HG03342 (cell line): ENCODE measurements around the gene GRK2.

Experiments
- ATAC-seq: cut with Tn5 transposase; IDR thresholded peaks from one replicate; pipeline ENCODE4 v1.9.1; 2021; ENCODE audit warnings: mild to moderate bottlenecking, moderate library complexity; ENCODE audit not compliant: unreplicated experiment

The GRK2 gene

DNA sequence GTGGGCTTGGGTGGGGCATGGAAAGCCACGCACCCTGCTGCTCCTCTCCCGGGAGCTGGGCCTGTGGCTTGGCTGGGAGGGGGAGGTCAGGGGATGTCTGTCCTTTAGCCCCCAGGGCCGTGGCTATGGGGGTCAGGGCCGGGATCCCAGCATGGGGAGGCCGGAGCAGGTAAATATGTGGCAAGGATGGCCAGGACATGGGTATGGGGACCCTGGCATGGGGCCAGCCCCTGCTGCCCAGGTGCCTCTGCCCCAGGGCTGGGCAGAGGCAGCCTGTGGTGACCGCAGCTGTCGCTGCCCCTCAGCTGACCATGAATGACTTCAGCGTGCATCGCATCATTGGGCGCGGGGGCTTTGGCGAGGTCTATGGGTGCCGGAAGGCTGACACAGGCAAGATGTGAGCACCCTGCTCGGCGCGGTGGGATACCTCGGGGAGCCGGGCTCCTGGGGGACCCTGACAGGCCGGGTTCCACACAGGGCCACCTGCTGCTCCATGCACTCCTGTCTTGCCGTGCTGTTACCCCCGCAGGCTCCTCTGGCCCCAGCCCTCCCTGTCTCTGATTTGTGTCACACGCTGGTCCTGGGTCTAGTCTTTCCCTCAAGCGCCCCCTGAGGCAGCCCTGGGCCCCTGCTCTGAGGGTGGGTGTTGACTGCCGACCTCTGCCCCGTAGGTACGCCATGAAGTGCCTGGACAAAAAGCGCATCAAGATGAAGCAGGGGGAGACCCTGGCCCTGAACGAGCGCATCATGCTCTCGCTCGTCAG is 14.7 kb downstream of the GRK2 start:
- no peak for ATAC-seq

DNA sequence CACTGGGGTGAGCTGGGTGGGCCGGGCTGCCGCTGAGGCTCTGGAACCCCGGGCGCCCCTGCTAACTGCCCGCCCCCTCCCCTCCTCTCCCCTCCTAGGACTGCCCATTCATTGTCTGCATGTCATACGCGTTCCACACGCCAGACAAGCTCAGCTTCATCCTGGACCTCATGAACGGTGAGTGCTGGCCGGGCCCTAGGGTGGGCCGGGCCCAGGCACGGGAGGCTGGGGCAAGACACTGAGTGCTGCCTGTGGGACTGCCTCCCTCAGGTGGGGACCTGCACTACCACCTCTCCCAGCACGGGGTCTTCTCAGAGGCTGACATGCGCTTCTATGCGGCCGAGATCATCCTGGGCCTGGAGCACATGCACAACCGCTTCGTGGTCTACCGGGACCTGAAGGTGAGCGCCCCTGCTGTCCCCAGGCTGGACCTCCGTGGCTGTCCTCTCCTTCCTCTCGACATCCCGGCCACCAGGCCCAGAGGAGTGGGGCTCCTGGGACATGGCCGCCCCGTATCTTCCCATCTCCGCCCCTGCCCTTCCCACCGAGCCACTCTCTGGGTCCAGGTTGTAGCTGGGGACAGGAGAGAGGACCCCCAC is 15.4 kb downstream of the GRK2 start:
- no peak for ATAC-seq

DNA sequence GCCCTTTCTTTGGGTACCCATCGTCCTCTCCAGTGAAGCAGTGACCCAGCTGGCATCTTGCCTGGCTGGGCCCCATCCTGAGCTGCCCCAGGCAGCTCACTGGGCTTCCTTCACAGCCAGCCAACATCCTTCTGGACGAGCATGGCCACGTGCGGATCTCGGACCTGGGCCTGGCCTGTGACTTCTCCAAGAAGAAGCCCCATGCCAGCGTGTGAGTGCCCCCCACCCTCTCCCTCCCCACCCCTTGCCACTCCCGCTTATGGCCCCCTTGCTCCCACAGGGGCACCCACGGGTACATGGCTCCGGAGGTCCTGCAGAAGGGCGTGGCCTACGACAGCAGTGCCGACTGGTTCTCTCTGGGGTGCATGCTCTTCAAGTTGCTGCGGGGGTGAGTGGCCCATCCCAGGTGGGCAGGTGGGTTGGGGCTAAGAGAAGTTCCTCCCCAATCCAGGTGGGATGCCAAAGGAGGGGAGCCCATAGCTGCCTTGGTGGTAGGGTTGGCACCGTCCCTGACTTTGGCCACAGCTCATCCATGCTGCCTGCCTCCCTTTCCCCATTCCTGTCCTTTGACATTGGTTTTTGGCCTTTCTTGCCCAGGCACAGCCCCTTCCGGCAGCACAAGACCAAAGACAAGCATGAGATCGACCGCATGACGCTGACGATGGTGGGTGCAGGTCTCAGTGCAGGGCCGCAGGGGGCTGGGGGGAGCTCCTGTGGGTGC is 16.0 kb downstream of the GRK2 start:
- ATAC-seq: no peak

DNA sequence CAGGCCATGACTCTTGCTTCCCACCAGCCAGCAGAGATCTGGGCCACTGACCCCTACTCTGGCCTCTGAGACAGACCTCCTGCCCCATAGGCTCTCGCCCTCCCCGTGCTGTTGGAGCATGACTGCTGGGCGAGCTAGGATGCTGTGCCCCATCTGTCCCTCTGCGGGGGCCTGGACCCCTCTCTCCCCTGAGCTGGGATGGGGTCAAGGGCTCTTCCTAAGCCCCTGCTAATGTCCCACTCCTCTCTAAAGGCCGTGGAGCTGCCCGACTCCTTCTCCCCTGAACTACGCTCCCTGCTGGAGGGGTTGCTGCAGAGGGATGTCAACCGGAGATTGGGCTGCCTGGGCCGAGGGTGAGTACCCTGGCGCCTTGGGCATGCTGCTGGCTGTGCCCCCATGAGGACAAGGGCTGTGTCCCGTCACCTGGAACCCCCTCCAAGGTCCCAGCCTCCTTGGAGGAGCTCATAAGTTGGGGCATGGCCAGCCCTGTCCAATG is 16.7 kb downstream of the GRK2 start:
- ATAC-seq: no peak

DNA sequence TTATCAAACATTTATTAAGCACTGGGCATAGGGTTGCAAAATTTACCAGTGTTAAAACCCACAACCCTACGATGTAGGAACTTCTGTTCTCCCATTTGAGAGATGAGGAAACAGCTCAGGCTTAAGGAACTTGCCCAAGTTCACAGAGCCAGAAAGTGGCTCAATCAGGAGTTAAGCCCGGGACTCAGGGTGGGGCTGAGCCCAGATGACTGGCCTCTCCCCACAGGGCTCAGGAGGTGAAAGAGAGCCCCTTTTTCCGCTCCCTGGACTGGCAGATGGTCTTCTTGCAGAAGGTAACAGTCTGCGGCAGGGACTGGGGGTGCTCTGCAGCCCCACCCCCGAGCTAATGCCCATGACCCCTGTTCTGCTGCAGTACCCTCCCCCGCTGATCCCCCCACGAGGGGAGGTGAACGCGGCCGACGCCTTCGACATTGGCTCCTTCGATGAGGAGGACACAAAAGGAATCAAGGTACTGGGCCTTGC is 17.2 kb downstream of the GRK2 start:
- no peak for ATAC-seq

DNA sequence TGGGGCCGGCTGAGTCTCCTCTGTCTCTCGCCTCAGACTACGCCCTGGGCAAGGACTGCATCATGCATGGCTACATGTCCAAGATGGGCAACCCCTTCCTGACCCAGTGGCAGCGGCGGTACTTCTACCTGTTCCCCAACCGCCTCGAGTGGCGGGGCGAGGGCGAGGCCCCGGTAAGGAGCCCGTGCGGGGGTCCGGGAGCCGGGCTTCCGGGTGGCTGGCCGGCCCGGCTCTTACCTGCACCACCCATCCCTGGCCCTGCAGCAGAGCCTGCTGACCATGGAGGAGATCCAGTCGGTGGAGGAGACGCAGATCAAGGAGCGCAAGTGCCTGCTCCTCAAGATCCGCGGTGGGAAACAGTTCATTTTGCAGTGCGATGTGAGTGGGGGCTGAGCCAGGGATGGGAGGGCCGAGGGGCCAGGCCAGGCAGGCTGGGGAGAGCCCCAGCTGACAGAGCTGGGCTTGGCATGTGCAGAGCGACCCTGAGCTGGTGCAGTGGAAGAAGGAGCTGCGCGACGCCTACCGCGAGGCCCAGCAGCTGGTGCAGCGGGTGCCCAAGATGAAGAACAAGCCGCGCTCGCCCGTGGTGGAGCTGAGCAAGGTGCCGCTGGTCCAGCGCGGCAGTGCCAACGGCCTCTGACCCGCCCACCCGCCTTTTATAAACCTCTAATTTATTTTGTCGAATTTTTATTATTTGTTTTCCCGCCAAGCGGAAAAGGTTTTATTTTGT is 18.7 kb downstream of the GRK2 start:
- ATAC-seq: no peak

DNA sequence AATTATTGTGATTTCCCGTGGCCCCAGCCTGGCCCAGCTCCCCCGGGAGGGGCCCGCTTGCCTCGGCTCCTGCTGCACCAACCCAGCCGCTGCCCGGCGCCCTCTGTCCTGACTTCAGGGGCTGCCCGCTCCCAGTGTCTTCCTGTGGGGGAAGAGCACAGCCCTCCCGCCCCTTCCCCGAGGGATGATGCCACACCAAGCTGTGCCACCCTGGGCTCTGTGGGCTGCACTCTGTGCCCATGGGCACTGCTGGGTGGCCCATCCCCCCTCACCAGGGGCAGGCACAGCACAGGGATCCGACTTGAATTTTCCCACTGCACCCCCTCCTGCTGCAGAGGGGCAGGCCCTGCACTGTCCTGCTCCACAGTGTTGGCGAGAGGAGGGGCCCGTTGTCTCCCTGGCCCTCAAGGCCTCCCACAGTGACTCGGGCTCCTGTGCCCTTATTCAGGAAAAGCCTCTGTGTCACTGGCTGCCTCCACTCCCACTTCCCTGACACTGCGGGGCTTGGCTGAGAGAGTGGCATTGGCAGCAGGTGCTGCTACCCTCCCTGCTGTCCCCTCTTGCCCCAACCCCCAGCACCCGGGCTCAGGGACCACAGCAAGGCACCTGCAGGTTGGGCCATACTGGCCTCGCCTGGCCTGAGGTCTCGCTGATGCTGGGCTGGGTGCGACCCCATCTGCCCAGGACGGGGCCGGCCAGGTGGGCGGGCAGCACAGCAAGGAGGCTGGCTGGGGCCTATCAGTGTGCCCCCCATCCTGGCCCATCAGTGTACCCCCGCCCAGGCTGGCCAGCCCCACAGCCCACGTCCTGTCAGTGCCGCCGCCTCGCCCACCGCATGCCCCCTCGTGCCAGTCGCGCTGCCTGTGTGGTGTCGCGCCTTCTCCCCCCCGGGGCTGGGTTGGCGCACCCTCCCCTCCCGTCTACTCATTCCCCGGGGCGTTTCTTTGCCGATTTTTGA is 19.5 kb downstream of the GRK2 start:
- ATAC-seq: no peak

DNA sequence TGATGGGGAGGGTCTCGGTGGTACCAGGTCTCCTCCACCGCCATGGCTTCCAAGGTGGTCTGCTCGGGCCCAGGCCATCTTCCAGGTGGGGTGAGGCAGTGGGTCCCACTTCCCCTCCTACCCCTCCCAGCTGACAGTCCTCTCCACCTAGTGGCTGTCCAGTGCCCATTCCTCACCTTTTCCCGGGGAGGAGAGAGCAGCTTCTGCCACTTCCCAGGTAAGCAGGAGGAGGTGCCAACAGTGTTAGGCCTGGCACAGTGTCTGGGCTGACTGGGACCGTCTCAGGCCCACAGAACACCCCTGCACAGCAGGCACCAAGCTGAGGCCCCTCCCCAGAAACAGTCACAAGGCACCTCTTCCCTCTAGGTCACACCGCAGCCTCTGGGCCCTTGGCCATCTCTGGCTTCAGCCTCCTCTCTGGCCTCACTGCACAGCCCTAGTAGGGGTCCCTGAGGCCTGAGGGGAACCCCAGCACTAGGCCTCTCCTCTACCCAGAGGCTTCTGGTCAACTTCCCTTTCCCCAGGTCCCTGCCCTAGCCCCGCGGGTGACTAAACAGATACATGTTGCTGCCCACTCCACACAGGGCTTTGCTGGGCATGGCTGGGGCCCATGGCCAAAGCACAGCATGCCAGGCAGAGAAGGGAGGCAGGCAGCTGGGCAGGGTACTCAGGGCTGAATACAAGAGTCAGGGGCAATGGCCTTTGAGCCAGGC is 20.5 kb downstream of the GRK2 start:
- ATAC-seq: no peak

DNA sequence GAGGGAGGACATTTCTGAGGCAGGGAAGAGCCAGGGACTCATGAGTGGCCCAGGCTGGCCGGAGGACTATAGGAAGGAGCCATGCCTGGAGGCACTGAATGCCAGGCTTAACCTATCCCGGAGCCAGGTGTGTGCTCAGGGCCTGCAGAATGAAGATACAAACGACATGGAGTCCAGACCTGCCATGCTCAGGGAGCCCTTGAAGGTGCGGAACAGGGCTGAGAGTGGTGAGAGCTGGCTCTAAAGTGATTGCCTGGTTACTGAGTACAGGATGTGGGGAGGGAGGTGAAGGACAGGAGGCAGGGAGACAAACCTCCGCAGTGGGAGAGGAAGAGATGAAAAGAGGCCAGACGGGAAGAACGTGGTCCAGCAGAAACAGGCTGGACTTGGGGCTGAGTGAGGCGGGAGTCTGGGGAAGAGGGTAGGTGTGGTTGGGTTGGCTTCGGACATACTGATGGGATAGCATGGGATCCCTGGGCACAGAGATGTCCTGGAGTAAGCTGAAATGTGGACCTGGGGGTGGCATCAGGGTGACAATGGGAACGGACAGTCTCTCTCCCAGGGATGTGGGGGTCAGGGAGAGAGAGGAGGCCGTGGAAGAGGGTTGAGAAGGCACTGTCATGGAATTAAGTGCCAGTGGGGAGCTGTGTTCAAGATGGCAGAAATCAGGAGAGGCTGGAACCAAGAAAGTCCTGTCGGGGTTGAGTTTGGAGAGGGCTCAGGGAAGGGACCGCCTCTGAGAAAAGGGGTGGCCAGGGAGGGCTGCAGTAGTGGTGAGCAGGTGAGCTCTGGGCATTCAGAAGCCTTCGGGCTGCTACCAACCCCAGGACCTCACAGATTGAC is 21.3 kb downstream of the GRK2 start:
- no peak for ATAC-seq

DNA sequence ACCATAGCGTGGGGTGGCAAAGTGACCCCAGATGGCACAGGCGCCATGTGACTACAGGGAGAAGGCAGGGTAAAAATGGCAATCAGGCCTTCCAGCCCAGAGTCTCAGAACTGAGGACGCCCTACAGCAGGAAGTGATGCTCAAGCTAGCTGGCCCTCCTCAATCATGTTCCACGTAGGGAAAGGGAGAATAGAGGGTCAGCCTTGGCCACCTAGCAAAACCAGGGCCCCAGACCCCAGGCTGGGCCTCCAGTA is 21.9 kb downstream of the GRK2 start:
- no peak for ATAC-seq

DNA sequence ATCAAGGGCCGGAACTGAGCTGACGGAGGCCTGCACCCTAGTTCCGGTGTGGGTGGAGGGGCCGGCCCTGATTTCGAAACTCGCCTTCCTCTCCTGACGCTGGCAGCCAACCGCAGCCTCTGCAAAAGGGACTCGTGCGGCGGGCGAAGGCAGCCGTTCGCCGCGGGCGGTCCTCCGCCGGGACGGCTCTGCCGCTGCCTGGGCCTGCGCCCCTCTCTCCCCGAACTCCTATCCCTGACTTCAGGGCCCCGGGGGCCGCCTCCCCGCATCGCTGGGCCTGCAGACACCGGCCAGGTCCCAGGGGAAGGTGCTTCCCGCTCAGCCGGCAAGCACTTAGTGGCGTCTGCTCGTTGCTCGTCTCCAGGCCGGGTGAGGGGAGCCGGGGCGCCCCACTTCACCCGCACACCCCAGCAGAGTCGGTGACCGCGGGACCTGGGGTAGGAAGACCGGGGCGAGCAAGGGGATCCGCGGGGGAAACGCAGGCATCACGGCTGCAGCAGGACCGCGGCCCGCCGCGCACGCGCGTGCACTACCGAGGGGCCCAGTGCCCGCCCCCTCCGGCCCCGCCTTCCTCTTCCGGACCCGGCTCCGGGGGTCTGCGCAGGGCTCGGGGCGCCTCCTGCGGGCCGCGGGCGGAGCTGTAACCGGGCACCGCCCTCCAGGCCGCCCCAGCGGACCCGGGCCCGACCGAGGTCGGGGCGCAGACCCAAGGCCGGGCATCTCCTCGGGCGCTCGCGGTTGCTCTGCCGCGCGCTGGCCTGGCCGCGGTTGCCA is 22.4 kb downstream of the GRK2 start:
- peak; percentile 64 for ATAC-seq

DNA sequence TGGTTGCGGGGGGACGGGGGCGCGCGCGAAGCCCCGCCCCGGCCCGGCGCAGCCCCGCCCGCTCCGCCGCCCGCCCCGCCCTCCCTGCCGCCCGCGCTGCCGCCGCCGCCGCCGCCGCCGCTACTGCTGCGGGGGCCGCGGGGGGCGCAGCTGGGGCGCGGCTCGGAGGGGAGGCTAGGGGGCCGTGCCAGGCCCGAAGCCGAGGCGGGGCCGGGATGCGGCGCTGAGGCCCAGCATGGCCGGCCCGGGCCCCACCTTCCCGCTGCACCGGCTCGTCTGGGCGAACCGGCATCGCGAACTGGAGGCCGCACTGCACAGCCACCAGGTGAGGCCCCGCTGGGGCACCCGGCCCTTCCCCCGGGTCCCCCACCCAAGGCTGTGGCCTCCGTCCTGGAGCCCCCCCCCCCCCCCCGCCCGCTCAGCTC is 23.0 kb downstream of the GRK2 start, which contains the start of gene ANKRD13D:
TSS of gene ANKRD13D (plus strand) at position 78 of the 425 bp plus-strand sequence. CDS start at position 236, 158 bp downstream.
- peak; percentile 47 for ATAC-seq

DNA sequence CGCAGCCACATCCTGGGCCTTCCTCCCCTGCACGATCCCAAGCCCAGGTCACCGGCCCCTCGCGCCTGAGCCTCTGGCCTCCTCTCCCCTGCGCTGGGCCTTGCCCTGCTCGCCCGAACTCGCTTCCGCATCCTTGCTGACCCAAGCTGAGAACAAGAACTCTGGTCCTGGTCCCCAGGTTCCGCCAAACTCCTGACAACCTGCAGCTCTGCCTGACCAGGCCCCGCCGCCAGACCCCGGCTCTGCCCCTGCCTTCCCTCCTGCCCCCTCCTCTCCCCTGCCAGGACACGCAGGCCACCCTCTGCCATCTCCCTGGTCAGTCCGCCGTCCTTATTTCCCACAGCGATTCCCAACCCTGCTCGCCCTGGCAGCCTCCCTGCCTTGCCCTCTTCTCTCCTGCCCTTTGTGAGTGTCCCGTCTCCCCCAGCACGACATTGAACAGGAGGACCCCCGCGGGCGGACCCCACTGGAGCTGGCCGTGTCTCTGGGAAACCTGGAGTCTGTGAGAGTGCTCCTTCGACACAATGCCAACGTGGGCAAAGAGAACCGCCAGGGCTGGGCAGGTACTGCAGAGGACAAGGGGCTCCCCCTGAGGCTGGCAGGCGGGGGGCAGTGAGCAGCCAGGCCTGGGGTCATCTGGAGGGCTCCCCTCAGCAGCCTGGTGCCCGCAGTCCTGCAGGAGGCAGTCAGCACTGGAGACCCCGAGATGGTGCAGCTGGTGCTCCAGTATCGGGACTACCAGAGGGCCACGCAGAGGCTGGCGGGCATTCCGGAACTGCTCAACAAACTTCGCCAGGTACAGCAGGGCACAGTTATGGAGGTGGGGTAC is 23.6 kb downstream of the GRK2 start:
- no peak for ATAC-seq

DNA sequence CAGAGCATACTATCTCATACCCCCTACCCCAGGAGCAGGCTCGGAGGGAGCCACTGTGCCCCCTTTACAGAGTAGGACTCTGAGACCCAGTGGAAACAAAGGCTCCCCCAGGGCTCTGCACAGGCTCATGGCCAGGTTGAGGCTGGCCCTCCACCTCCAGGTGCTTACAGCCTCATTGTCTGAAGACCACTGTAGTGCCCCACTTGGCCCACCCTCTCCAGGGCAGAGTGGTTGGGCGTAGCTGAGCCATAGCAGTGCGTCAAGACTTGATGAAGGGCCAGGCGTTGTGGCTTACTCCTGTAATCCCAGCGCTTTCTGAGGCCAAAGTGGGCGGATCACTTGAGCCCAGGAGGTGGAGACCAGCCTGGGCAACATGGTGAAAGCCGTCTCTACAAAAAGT is 24.5 kb downstream of the GRK2 start:
- ATAC-seq: no peak

DNA sequence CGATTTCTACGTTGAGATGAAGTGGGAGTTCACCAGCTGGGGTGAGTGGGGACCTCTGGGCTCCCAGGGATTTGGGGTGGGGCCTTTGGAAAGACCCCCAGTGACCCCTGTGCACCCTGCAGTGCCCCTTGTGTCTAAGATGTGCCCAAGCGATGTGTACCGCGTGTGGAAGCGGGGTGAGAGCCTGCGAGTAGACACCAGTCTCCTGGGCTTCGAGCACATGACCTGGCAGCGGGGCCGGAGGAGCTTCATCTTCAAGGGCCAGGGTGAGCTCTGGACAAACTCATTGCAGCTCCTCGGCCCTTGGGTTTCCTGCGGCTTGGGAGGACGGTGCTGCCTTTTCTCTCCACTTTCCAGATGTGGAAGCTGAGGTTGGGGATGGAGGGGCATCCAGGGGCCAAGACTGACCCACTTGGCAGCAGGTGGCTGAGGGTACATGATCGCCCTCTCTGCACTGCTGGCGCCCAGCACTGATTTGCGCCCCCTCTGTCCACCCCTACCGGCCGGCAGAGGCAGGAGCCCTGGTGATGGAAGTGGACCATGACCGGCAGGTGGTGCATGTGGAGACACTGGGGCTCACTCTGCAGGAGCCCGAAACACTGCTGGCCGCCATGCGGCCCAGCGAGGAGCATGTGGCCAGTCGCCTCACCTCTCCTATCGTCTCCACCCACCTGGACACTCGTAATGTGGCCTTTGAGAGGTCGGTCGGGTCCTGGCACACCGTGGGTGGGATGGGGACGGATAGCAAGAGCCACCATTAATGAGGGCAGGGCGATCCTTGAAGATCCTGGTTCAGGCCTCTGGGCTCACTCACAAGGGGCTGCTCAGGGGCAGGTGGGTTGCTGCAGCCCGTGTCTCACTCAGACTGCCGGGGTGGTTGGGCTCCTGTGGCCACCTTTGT is 25.5 kb downstream of the GRK2 start:
- no peak for ATAC-seq

DNA sequence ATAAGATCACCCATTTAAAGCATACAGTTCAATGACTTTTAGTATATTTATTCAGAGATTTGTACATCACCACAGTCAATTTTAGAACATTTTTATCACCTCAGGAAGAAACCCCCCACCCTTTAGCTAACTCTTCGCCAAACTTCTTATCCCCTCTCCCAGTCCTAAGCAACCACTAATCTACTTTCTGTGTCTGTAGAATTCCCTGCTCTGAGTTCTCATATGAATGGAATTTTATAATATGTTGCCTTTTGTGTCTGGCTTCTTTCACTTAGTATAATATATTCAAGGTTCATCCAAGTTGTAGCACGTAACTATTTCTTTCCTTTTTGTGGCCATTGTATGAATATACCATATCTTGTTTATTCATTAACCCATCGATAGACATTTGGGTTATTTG is 26.4 kb downstream of the GRK2 start:
- ATAC-seq: no peak
